NT2/D1 (cell line): ENCODE results near the gene FKBP14.

Experiments used
- SUZ12 ChIP-seq: IDR thresholded peaks from 2 replicates; pipeline ENCODE4 v1.6.1; 2011; ENCODE audit not compliant: insufficient read length, insufficient read depth; ENCODE audit errors: extremely low read depth
- YY1 ChIP-seq: IDR thresholded peaks from 2 replicates; pipeline ENCODE4 v1.6.1; 2011; ENCODE audit not compliant: insufficient read length, insufficient read depth
- ZNF274 ChIP-seq: IDR thresholded peaks from 2 replicates; pipeline ENCODE4 v1.6.1; 2011; ENCODE audit warnings: mild to moderate bottlenecking, low read depth, low read length

GRCh38 chr7:30070052-30070451, 43.5 kb upstream of the FKBP14 start:
- TF ChIP-seq SUZ12 (no peak), ZNF274 (no peak), YY1 (no peak)
